Stimulated activated CD4-positive, alpha-beta T cell treated with anti-CD3 and anti-CD28 coated beads, Interleukin-4, amount 100 ng/mL, for 1 hour (primary cell): ENCODE results near the gene CHRNE.
"Not testable (repeated sequence)": the region's sequence is repeated elsewhere in the genome, so short reads cannot be mapped to it uniquely, and the experiment has no call there.

ENCODE experiments used
- DNase-seq: peaks from one replicate; pipeline ENCODE4 v3.0.0-alpha.2; 2020

CHRNE gene

DNA sequence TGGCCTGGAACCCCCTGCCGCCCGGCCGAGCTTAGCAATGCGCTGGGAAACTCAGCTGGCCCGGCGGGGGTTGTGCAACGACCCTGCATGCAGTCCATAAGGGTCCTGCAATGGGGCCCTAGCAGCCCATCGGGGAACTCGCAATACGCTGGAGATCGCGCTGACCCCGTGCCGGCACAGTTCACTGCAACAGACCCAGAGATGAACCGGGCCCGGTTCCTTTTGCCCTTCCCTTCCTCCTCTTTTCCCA lies 36.6 kb upstream of the CHRNE start:
- DNase-seq, result no peak

DNA sequence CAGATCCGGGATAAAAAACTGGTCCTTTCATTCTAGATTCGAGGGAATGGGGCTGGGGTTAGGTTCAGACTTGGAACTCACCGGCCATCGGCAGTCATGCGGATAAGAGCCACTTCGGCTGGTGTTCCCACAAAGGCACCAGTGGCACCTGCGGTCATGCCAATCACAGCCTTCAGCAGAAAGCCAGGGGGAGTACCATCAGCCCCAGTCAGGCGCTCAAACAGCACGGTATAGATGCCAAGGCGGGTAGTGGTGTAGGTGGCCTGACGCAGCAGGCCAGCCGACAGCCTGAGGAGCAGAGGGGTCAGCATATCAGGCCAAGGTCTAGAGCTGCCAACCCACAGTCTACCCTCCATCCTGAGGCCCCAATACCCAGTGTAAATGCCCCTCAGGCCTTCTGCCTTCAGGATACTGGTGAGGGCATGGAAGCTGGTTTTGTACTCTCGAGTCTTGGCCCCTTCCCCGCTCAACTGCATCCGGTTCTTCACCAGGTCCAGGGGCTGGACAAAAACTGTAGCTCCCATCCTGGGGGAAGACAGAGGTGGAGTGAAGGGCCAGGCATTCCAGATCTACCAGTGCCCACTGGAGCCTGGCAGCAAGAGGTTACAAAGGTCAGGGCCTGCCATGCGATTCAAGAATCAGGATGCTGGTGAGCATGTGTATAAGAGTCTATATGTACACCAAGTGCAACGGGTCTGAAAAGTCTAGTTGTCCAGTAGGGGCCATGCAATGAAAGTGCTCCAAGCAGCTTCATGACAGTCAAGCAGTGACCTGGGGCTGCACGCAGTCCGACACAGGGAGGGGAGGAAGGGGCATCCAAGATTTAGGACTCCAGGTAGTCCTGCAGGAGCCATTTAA lies 36.0 kb upstream of the CHRNE start:
- no peak for DNase-seq

DNA sequence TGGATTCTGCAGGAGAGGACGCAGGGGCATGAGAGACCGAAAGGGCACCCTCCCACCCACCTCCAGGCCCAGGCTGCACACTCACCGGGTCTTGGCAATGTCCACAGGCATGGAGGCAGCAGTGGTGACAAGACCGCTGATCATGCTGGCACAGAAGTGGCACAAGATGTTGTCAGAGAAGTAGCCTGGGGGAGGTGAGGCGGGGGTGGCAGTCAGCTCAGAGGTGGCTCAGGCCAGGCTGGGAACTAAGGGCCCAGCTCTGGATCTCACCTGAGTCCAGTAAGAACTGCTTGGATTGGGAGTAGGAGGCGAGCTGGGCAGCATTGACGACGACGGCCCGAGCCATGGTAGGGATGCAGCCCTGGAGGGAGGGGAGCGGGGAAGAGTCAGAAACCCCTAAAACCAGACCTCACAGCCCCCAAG lies 35.2 kb upstream of the CHRNE start:
- no peak for DNase-seq

DNA sequence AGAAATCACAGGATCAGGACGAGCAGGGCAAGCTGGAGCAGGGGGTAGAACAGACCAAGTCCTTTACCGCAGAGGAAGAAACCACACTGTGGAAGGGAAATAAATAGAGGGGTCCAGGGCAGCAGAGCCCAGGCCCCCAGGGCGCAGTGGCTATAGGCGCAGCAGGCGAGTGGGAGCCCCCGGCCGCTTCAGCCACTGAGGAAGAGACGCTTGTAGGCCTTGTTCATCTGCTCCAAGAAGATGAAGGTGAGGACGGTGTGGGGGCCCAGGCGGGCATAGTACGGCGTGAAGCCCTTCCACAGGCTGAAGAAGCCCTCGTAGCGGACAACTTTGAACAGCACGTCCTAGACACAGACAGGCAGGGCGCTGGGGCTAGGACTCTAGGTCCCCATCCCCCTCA lies 34.7 kb upstream of the CHRNE start:
- no peak for DNase-seq

DNA sequence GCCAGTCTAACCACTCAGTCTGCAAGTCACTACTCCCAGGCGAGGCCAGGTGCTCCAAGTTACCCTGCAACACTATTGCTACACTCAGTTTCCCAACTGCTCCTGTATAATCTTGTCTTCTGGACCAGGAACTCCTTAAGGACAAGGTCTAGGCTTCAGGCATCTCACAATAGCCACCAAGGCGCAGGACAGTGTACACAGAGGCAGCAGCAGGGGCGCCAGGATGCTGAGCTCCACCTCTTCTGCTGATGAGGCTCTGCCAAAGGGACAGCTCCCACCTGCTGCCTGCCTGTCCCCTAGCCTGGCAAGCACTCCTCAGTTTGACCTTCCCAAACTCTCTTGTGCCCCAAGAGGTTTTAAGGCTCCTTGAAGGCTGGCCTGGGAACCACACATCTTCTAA lies 33.5 kb upstream of the CHRNE start:
- no peak for DNase-seq

DNA sequence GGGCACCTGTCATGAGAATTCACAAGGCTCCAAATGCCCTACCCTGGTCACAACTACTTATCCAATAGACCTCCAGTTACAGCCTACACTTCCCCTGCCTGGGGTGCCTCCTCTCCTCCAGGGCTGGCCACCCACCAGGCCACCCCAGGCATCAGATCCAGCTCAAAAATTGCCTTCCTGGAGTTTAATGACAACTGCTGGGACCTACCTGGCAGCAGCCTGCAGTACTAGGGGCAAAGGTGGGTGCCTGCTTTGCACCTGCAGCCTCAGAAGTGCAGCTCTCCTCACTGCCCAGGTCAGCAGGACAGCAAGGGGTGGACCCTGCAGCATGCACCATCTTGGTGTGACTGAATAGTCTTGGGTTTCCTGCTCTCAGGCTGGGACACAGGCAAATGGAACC lies 32.8 kb upstream of the CHRNE start:
- DNase-seq, result no peak

DNA sequence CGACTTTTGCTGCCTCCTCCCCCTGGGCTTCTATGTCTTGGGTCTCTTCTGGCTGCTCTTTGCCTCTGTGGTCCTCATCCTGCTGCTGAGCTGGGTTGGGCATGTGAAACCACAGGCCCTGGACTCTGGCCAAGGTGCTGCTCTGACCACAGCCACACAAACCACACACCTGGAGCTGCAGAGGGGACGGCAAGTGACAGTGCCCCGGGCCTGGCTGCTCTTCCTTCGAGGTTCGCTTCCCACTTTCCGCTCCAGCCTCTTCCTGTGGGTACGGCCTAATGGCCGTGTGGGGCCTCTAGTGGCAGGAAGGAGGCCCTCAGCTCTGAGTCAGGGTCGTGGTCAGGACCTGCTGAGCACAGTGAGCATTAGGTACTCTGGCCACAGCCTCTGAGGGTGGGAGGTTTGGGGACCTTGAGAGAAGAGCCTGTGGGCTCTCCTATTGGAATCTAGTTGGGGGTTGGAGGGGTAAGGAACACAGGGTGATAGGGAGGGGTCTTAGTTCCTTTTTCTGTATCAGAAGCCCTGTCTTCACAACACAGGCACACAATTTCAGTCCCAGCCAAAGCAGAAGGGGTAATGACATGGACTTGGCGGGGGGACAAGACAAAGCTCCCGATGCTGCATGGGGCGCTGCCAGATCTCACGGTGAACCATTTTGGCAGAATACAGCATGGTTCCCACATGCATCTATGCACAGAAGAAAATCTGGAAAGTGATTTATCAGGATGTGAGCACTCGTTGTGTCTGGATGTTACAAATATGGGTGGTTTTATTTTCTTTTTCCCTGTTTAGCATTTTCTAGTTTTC lies 31.5 kb upstream of the CHRNE start:
- no peak for DNase-seq

DNA sequence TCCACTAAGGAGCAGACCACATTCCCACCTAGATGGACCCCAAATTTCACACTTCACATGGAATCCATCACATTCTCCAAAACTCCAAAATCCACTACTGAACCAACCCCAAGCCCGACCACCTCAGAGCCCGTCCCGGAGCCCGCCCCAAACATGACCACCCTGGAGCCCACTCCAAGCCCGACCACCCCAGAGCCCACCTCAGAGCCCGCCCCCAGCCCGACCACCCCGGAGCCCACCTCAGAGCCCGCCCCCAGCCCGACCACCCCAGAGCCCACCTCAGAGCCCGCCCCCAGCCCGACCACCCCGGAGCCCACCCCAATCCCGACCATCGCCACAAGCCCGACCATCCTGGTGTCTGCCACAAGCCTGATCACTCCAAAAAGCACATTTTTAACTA lies 30.7 kb upstream of the CHRNE start:
- no peak for DNase-seq

DNA sequence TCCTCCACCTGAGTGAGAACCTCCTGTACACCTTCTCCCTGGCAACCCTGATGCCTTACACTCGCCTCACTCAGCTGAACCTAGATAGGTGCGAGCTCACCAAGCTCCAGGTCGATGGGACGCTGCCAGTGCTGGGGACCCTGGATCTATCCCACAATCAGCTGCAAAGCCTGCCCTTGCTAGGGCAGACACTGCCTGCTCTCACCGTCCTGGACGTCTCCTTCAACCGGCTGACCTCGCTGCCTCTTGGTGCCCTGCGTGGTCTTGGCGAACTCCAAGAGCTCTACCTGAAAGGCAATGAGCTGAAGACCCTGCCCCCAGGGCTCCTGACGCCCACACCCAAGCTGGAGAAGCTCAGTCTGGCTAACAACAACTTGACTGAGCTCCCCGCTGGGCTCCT lies 29.9 kb upstream of the CHRNE start:
- no peak for DNase-seq

DNA sequence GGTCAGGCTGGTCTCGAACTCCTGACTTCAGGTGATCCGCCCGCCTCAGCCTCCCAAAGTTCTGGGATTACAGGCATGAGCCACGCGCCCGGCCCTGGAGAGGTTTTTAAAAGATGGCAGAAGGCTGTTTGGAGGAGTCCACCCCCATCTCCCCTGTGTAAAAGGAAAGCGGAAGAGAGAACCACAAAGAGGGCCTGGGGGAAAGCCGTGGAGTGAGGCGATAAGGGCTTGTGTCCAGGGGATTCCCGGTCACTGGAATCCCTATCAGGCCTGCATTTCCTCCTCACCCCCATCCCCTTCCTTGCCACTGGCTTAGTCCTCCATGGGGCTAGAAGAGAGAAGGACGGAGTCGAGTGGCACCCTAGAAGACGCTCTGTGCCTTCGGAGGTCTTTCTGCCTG lies 29.1 kb upstream of the CHRNE start, which contains the start of gene GP1BA:
Gene GP1BA (plus strand): TSS at position 315 of the 400 bp plus-strand sequence. CDS start 328 bp downstream, outside the sequence.
- no peak for DNase-seq

DNA sequence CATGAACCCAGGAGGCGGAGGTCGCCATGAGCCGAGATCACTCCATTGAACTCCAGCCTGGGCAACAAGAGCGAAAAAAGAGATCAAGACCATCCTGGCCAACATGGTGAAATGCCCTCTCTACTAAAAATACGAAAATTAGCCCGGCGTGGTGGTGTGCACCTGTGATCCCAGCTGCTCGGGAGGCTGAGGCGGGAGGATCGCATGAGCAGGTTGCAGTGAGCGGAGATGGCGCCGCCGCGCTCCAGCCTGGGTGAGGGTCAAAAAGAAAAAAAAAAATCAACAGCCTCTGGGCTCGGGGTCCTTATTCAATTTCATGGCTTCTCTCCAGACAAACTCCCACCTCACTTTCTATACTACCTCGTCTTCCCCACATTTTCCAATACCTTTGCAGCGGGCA lies 26.0 kb upstream of the CHRNE start:
- no peak for DNase-seq

DNA sequence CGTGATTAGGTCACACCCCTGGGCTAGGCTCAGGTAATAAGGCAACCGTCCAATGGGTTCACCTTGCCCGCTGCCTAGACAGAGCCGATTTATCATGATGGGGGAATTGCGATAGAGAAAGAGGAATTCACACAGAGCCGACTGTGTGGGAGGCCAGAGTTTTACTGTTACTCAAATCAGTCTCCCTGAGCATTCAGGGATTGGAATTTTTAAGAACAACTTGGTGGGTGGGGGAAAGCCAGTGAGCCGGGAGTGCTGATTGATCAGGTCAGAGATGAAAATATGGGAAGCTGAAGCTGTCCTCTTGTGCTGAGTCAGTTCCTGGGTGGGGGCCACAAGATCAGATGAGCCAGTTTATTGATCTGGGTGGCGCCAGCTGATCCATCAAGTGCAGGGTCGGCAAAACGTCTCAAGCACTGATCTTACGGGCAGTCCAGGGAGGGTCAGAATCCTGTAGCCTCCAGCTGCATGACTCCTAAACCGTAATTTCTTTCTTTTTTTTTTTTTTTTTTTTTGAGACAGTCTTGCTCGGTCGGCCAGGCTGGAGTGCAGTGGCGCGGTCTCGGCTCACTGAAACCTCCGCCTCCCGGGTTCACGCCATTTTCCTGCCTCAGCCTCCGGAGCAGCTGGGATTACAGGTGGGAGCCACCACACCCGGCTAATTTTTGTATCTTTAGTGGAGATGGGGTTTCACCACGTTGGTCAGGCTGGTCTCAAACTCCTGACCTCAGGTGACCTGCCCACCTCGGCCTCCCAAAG lies 23.9 kb upstream of the CHRNE start:
- DNase-seq, result not testable (repeated sequence)

DNA sequence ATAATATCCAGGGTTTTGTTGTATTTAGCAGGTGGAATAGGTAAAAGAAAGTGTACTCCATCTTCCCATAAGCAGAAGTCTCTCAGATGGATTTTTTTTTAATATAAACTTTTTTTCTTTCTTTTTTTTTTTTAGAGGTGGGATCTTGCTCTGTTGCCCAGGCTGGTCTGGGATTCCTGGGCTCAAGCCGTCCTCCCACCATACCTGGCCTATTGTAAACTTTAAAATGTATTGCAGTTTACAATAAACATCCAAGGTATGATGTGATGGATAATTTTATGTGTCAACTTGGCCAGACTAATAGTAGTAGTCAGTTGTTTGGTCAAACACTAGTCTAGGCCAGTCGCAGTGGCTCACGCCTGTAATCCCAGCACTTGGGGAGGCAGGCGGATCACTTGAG lies 18.4 kb upstream of the CHRNE start:
- DNase-seq, result no peak

DNA sequence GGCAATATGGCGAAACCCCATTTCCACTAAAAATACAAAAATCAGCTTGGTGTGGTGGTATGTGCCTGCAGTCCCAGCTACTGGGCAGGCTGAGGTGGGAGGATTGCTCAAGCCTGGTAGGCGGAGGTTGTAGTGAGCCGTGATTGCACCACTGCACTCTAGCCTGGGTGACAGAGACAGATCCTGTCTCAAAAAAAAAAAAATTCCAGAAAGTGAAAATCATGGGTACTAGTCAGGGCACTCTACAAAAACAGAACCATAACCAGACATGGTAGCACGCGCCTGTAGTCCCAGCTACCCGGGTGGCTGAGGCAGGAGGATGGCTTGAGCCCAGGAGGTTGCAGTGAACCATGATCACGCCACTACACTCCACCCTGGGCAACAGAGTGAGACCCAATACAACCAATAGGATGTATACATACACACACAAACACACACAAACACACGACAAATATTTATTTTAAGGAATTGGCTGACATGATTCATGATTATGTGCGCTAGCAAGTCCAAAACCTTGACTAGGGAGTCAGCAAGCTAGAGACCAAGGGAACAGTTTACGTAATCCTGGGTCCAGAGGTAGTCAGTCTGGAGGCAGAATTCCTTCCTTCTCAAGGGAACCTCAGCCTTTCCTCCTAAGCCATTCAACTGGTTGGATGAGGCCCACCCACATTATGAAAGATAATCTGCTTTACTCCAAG lies 17.6 kb upstream of the CHRNE start:
- DNase-seq, result no peak

DNA sequence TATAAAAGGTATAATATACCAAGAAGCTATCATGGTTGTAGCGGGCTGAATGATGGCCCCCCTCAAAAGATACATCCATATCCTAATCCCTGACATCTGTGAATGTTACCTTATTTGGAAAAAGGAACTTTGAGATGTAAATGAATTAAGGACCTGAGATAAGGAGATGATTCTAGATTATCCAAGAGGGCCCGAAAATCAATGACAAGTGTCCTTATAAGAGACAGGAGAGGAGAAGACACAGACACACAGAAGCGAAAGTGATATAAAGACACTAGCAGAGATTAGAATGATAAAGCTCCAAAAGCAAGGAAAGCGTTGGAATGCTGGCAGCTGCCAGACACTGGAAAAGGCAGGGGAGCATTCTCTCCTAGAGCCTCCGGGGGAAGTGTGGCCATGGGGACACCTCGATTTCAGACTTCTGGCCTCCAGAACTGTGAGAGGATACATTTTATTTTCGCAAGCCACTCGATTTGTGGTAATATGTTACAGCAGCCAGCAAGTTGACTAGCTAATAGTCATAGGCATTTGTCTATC lies 16.7 kb upstream of the CHRNE start:
- no peak for DNase-seq

DNA sequence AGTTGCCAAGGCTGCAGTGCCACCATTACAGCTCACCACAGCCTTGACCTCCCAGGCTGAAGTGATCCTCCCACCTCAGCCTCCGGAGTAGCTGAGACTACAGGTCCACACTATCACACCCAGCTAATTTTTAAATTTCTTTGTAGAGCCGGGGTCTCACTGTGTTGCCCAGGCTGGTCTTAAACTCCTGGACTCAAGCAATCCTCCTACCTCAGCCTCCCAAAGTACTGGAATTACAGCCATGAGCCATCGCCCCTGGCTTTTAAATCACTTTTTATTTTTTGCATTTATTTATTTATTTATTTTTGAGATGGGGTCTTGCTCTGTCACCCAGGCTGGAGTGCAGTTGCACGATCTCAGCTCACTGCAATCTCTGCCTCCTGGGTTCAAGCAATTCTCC lies 11.7 kb upstream of the CHRNE start:
- not testable (repeated sequence) for DNase-seq

DNA sequence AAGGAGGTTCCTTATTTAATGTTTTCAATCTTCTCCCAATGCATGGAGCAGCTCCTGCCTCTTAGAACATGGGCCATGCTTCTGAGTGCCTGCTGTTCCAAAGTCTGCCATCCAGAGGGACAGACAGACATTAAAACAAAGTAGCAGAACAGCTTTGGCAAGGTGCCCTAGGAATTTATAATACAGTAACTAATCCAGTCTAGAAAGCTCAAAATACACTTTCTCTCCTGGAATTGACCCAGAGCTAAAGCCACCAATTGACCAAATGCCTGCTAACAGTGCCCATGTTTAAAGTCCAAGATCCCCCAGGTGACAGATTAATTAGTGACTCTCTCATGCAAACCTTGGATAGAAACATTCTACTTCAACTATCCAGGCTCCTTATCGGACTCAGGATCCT lies 11.1 kb upstream of the CHRNE start:
- DNase-seq, result no peak

DNA sequence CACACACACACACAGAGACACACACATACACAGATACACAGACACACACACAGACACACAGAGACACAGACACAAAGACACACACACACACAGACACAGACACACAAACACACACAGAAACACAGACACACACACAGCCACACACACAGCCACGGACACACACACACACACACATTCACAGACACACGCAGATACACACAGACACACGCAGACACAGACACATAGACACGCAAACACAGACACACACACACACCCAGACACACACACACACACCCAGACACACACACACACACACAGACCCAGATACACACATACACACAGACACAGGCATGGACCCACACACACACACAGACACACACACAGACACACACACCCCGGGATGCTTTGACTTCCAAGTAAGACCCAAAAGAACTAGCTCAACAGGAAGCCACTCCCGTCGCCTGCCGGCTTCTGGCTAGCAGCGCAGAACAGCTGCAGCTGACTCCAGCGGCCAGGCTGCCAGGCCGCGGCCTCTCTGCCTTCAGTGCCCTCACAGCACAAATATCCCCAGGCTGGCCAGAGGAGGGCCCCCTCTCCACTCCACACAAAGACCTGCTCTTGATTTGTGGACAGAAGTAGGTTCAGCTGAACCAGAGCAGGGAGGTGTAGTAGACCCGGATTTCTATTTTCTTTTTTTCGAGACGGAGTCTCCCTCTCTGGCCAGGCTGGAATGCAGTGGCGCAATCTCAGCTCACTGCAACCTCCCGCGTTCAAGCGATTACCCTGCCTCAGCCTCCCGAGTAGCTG lies 6.0 kb upstream of the CHRNE start:
- DNase-seq, result peak; percentile 67

DNA sequence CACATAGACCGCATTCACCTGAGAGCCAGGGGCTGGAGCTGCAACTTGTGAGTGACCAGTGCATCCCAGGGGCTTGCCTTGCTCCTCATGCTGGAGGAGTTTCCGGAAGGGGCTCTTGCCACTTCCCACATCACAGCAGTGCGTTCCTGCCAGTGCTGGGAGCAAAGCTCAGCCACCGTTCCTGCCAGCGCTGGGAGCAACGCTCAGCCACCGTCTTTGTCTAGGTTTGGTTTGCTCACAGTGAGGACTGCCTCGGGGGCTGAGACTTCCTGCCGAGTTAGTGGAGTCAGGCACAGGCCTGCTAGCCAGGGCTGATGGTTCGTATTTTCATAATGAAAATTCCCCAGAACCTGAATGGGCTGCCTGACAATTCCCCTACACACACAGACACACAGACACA lies 5.4 kb upstream of the CHRNE start:
- DNase-seq, result no peak

DNA sequence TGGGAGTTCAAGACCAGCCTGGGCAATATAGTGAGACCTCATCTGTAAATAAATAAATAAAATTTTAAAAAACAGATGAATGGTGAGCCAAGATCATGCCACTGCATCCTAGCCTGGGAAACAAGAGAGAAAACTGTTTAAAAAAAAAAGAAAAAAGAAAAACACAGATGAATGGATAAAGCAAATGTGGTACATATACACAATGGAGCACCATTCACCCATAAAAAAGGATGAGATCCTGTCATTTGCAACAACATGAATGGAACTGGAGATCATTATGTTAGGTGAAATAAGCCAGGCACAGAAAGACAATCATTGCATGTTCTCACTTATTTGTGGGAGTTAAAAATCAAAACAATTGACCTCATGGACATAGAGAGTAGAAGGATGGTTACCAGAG lies 3.7 kb upstream of the CHRNE start:
- DNase-seq, result not testable (repeated sequence)

DNA sequence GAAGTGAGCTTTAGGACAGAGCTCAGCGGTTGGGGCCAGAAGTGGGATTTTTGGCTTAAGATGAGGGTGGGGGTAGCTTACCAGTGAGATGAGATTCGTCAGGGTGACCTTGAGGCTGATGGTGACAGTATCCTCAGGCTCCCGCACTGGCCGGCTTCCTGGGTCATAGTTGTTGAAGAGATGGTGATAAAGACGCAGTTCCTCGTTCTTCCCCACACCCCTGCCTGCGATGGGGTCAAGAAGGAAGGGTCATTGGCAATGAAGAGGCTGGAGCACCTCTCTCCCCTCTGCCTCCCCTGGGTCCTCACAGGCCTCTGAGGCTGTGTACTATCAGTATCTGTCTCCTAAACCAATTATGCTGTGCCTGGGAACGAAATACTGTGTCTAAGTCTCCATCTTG lies 358 bp downstream of the CHRNE start:
- no peak for DNase-seq
